ENCODE results near the gene IMP3.
"Not testable (repeated sequence)": the region's sequence is repeated elsewhere in the genome, so short reads cannot be mapped to it uniquely, and the experiment has no call there.

The IMP3 gene

DNA sequence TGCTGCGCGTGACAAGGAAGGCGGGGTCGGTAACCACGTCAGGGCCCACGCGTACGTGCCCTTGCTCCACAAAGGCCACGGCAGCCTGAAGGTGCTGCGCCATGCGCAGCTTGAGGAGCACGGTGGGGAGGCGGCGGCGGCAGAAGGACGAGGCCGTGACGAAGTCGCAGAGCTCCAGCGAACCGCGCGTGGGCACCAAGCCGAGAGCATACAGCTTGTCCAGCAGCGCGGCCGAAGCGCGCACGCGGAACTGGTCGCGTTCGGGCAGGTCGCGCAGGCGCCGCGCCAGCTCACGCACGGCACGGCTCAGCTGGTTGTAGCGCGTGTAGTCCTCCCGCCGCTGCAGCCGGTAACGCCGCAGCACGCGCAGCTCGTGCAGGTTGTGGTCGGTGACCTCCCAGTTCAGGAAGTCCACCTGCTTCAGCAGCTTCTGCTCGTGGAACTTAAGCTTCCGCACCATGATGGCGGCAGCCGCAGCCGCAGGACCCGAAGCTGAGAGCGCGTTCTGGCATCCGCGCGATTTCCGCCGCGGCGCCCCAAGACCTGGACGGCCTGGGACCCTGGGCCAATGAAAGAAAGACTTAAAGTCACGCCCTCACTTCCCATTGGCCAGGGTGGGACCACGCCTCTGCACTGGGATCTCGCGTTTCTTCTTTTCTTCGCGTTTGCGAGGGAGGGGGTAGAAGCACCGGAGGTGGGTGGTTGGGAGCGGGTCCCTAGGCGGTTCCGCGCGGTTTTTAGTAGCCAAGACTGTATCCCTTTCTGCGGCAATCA, at the start of gene IMP3:
IMP3 (minus strand) TSS at position 516 of the 774 bp plus-strand sequence; CDS start at position 460, 56 bp downstream.
- DNase-seq (ENCODE audit: low spot score in 2 of 2) (peak; percentile 83 to 89), ATAC-seq (ENCODE audit: low read depth) (peak; percentile 88)
- H3K4me3 Mint-ChIP-seq: peak within 1 kb of the TSS; percentile 92
- no peaks in the 10 kb centered on the region for H3K27me3 Mint-ChIP-seq
- H3K9me3 Mint-ChIP-seq: no peaks in the 10 kb centered on the region
- peaks cover 36% of the 10 kb centered on the region for H3K4me1 Mint-ChIP-seq
- H3K36me3 Mint-ChIP-seq: peaks cover 5% of the 10 kb centered on the region
- H3K27ac Mint-ChIP-seq: peak within 1 kb of the TSS; percentile 93

GRCh38 chr15:75689429-75689828, 49.4 kb upstream of the IMP3 start:
- H3K36me3 Mint-ChIP-seq; ATAC-seq (ENCODE audit: low read depth); H3K27ac Mint-ChIP-seq; H3K4me3 Mint-ChIP-seq; DNase-seq (ENCODE audit: low spot score in 2 of 2); H3K27me3 Mint-ChIP-seq; H3K9me3 Mint-ChIP-seq: not testable (repeated sequence)
- peaks cover 17% of the 10 kb centered on the region for H3K4me1 Mint-ChIP-seq

GRCh38 chr15:75688831-75689230, 48.8 kb upstream of the IMP3 start:
- Mint-ChIP-seq H3K4me1 (peaks cover 14% of the 10 kb centered on the region), H3K9me3 (no peaks in the 10 kb centered on the region), H3K36me3 (no peaks in the 10 kb centered on the region), H3K27ac (no peak overlapping the region), H3K4me3 (no peak overlapping the region), H3K27me3 (peaks cover 9% of the 10 kb centered on the region)
- ATAC-seq (ENCODE audit: low read depth) (no peak), DNase-seq (ENCODE audit: low spot score in 2 of 2) (no peak)

DNA sequence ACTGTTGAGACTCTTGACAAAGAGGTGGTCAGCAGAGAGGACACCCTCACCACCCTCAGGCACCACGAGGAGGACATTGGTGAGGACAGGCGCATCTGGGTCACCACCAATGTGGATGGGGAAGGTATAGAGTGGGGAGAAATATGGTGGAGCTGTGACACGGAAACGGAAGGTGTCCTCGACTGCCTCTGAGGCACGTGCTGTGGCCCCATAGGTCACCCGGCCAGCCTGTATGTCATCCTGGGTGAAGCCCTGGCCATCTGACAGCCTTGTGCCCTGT, 48.2 kb upstream of the IMP3 start:
- Mint-ChIP-seq H3K27ac (no peak overlapping the region), H3K4me3 (no peak overlapping the region), H3K36me3 (no peaks in the 10 kb centered on the region), H3K4me1 (peaks cover 14% of the 10 kb centered on the region), H3K9me3 (no peaks in the 10 kb centered on the region), H3K27me3 (peaks cover 9% of the 10 kb centered on the region)
- DNase-seq (ENCODE audit: low spot score in 2 of 2) (no peak), ATAC-seq (ENCODE audit: low read depth) (no peak)

GRCh38 chr15:75687486-75688277, 47.7 kb upstream of the IMP3 start:
- no peak overlapping the region for H3K27ac Mint-ChIP-seq

GRCh38 chr15:75686212-75686642, 46.2 kb upstream of the IMP3 start:
- H3K4me1 Mint-ChIP-seq, H3K36me3 Mint-ChIP-seq, H3K27me3 Mint-ChIP-seq, H3K9me3 Mint-ChIP-seq, H3K4me3 Mint-ChIP-seq: not testable (repeated sequence)
- ATAC-seq (ENCODE audit: low read depth) (peak; percentile 79), DNase-seq (ENCODE audit: low spot score in 2 of 2) (peak; percentile 80 to 87)
- H3K27ac Mint-ChIP-seq: peak overlapping the region; percentile 24

More at GRCh38 chr15:75687486-75688277, 47.7 kb upstream of the IMP3 start:
- Mint-ChIP-seq H3K4me3 (no peak overlapping the region), H3K27me3 (peaks cover 9% of the 10 kb centered on the region), H3K9me3 (no peaks in the 10 kb centered on the region), H3K36me3 (no peaks in the 10 kb centered on the region), H3K4me1 (peaks cover 9% of the 10 kb centered on the region)
- ATAC-seq (ENCODE audit: low read depth) (no peak), DNase-seq (ENCODE audit: low spot score in 2 of 2) (no peak)

DNA sequence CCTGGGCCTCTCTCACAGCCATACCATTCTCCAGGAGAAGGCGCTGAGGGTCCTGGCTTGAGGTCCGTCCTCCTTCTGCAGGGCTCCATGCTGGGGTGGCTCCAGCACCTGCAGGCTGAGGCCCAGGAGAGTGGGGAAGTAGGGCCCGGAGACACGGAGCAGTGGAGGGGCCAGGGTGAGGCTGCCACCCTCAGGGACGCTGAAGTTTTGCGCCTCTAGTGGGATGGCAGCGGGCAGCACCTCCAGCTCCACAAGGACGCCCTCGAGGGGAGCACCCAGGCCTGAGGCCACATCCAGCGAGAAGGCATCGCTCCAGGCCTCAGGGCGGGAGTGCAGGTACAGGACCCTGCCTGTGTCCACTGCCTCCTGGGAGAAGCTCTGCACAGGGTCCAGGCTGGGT, 45.2 kb upstream of the IMP3 start:
- DNase-seq (ENCODE audit: low spot score in 2 of 2) (no peak), ATAC-seq (ENCODE audit: low read depth) (no peak)
- peaks cover 5% of the 10 kb centered on the region for H3K27me3 Mint-ChIP-seq
- H3K27ac Mint-ChIP-seq: no peak overlapping the region
- H3K4me3 Mint-ChIP-seq: no peak overlapping the region
- H3K4me1 Mint-ChIP-seq: peaks cover 4% of the 10 kb centered on the region
- no peaks in the 10 kb centered on the region for H3K36me3 Mint-ChIP-seq
- no peaks in the 10 kb centered on the region for H3K9me3 Mint-ChIP-seq

DNA sequence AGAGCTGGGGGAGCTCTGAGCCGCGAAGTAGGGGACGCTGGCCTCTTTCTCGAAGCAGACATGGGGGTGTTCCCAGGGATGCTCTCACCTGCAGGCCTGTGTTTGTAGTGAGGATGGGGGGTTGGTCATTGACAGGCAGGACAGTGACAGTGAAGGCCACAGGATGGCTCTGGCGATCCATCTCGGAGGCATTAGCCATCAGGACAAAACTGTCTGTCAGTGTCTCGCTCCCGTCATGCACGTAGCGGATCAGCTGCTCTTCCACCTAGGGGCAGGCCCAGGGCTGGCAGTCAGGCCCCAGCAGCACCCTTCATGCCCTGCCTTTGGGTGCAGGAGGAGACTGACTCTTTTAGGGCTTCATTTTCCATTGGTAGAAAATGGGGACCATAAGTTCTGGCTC, 44.6 kb upstream of the IMP3 start:
- ATAC-seq (ENCODE audit: low read depth) (no peak), DNase-seq (ENCODE audit: low spot score in 2 of 2) (no peak)
- Mint-ChIP-seq H3K4me1 (peaks cover 4% of the 10 kb centered on the region), H3K36me3 (no peaks in the 10 kb centered on the region), H3K27ac (no peak overlapping the region), H3K9me3 (no peaks in the 10 kb centered on the region), H3K4me3 (no peak overlapping the region), H3K27me3 (peaks cover 5% of the 10 kb centered on the region)

DNA sequence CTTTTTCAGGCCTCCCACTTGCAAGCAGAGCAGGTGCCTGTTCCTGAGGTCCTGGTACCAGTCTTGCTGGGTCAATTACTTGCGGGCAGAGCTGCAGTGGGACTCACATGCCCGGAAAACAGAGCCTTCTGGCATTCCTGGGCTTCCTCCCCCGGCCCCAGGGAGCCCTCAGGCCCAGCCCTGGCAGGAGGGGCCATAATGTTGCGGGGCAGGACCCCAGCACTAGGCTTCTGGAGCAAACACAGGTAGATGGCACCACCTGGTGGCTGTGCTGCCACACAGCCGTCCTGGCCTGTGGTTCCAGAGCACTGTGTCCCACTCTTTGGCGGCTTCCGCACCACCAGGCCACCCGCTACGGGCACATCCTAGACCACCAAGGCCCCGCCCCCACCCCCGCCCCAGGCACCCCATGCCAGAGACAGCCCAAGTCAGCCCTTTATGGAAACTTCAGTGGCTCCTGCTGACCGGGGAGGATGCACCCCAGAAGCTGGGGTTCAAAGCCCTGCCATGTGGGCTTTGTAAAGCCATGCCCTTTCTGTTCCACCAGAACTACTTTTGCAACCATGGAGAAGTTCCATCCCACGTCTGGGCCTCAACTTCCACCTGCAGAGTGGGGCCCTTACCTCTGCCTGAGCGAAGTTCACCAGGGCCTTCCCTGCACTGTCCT, 43.8 kb upstream of the IMP3 start:
- not testable (repeated sequence) for H3K4me3 Mint-ChIP-seq, H3K27ac Mint-ChIP-seq

GRCh38 chr15:75682181-75683135, 42.4 kb upstream of the IMP3 start:
- no peak for DNase-seq (ENCODE audit: low spot score in 2 of 2)
- H3K4me1 Mint-ChIP-seq: peaks cover 7% of the 10 kb centered on the region
- no peak overlapping the region for H3K27ac Mint-ChIP-seq
- H3K36me3 Mint-ChIP-seq: no peaks in the 10 kb centered on the region
- H3K4me3 Mint-ChIP-seq: no peak overlapping the region
- H3K9me3 Mint-ChIP-seq: no peaks in the 10 kb centered on the region
- no peaks in the 10 kb centered on the region for H3K27me3 Mint-ChIP-seq
- no peak for ATAC-seq (ENCODE audit: low read depth)

More for the DNA sequence above, 43.8 kb upstream of the IMP3 start:
- ATAC-seq (ENCODE audit: low read depth): peak; percentile 80
- H3K4me1 Mint-ChIP-seq, H3K9me3 Mint-ChIP-seq, H3K36me3 Mint-ChIP-seq, H3K27me3 Mint-ChIP-seq: not testable (repeated sequence)
- DNase-seq (ENCODE audit: low spot score in 2 of 2): peak; percentile 56 to 74

- H3K27ac Mint-ChIP-seq: no peak overlapping the region
- no peaks in the 10 kb centered on the region for H3K36me3 Mint-ChIP-seq
- H3K4me3 Mint-ChIP-seq: no peak overlapping the region
- ATAC-seq (ENCODE audit: low read depth) (no peak), DNase-seq (ENCODE audit: low spot score in 2 of 2) (no peak)
- H3K9me3 Mint-ChIP-seq: no peaks in the 10 kb centered on the region
- H3K27me3 Mint-ChIP-seq: no peaks in the 10 kb centered on the region
- H3K4me1 Mint-ChIP-seq: peaks cover 3% of the 10 kb centered on the region
Measured at GRCh38 chr15:75680007-75680789, 40.2 kb upstream of the IMP3 start.

DNA sequence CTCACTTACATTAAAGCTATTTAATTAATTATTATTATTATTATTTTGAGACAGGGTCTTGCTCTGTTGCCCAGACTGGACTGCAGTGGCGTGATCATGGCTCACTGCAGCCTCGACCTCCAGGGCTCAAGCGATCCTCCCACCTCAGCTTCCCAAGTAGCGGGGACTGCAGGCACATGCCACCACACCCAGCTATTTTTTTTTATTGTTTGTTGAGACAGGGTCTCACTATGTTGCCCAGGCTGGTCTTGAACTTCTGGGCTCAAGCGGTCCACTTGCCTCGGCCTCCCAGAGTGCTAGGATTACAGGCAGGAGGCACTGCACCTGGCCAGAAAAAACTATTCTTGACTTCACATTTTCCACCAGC, 38.3 kb upstream of the IMP3 start:
- not testable (repeated sequence) for H3K4me1 Mint-ChIP-seq; H3K36me3 Mint-ChIP-seq; DNase-seq (ENCODE audit: low spot score in 2 of 2); H3K27me3 Mint-ChIP-seq; H3K4me3 Mint-ChIP-seq; ATAC-seq (ENCODE audit: low read depth); H3K27ac Mint-ChIP-seq; H3K9me3 Mint-ChIP-seq
